Transverse colon (tissue), 4 donors: ENCODE measurements around the gene HPGDS. TPM values are rescaled to one million over a fixed set of nuclear protein-coding genes. Genes with fewer than 3 reads are reported as not detected.

Experiments used
- DNase-seq: peaks from one replicate; pipeline ENCODE4 v3.0.0-alpha.2; 2019
- H3K27ac ChIP-seq, 4 donors: fragments of 200-600 bp; sonication (generic); 2 replicates each; pipeline ENCODE4 v1.5.1; 2016 to 2018; ENCODE audit warnings: inconsistent platforms in 4 of 4
- H3K27me3 ChIP-seq: fragments of 200-600 bp; sonication (generic); 2 replicates; pipeline ENCODE4 v1.5.1; 2017; ENCODE audit warnings: inconsistent platforms
- H3K36me3 ChIP-seq, 4 donors: fragments of 200-600 bp; sonication (generic); 2 replicates each; pipeline ENCODE4 v1.5.1; 2017 to 2019; ENCODE audit warnings: inconsistent platforms in 4 of 4
- H3K4me1 ChIP-seq, 4 donors: fragments of 200-600 bp; sonication (generic); 2 replicates each; pipeline ENCODE4 v1.5.1; 2017 to 2020; ENCODE audit warnings: inconsistent platforms in 4 of 4
- H3K4me3 ChIP-seq, 4 donors: fragments of 200-600 bp; sonication (generic); 1 replicate in 1 of 4; 2 replicates in 3 of 4; pipeline versions ENCODE4 v1.5.1 to v1.6.1; 2017 to 2019; ENCODE audit warnings: inconsistent platforms in 4 of 4
- H3K9me3 ChIP-seq, 2 donors: fragments of 200-600 bp; sonication (generic); 2 replicates each; pipeline ENCODE4 v1.5.1; 2017 to 2019; ENCODE audit warnings: inconsistent platforms in 2 of 2
- CTCF ChIP-seq, 5 experiments: fragments of 200-600 bp in 3 of 5; fragments of 450-650 bp in 2 of 5; sonication (generic) in 3 of 5; IDR thresholded peaks; 1 replicate in 2 of 5; 2 replicates in 3 of 5; pipeline ENCODE4 v1.5.1; 2016 to 2017; ENCODE audit warnings: antibody characterized with exemption in 5 of 5, inconsistent platforms in 3 of 5, mild to moderate bottlenecking in 2 of 5, moderate library complexity in 1 of 5
- EP300 ChIP-seq: sonication (generic); formaldehyde crosslinking; IDR thresholded peaks from one replicate; pipeline ENCODE4 v1.6.1; 2017; ENCODE audit warnings: antibody characterized with exemption, low read depth
- POLR2A ChIP-seq: fragments of 450-650 bp; IDR thresholded peaks from one replicate; pipeline ENCODE4 v1.6.1; 2016; ENCODE audit warnings: antibody characterized with exemption, mild to moderate bottlenecking, moderate library complexity
- POLR2AphosphoS5 ChIP-seq, 3 donors: sonication (generic); formaldehyde crosslinking; IDR thresholded peaks; one replicate each; pipeline ENCODE4 v1.6.1; 2016; ENCODE audit warnings: antibody characterized with exemption in 3 of 3
- WGBS, 2 donors: methylation state at CpG; one replicate each; pipeline ENCODE4 v1.1.5; 2018; ENCODE audit warnings: low coverage in 1 of 2; 5-methylcytosine and 5-hydroxymethylcytosine counted together
- in situ Hi-C, 4 donors: fragments of 200-750 bp; cut with MboI; loops; one replicate each; pipeline versions ENCODE4 v1.15.0 to v1.15.1; 2017; ENCODE audit warnings: low sequenced_read_pairs in 3 of 4, low pct_ligation_motif_present in 1 of 4, low pct_unique_long_range_greater_than_20kb in 1 of 4
- intact Hi-C: fragments of 100-400 bp; cut with DNase I; formaldehyde crosslinking; loops from one replicate; pipeline ENCODE4 v1.15.1; 2023; ENCODE audit warnings: low total_unique reads
- total RNA-seq, 4 donors: library from RNA; depleted of rRNA; stranded (reverse); fragments of >200 nt; gene quantifications; one replicate each; pipeline ENCODE4 v1.1.0, GENCODE V29; 2016

The HPGDS gene
- total RNA-seq, 4 donors from 2014 or later, result 1.4 to 6.0 (median 3.5) TPM; not detected in 1

- H3K27me3 ChIP-seq, result no peaks in the 10 kb centered on the region
- intact Hi-C loops, result no loop called here
- in situ Hi-C loops, result no loop called here
- DNase-seq, result no peak
- no peaks in the 10 kb centered on the region for H3K9me3 ChIP-seq
- H3K36me3 ChIP-seq, result no peaks in the 10 kb centered on the region
- 65 to 74% methylated on average over 4 of the region's 4 CpGs for WGBS, 2 donors
- no peak overlapping the region for H3K4me3 ChIP-seq
- TF ChIP-seq EP300 (no peak), CTCF (IDR thresholded peaks at IDR 0.05) (no peak), POLR2A (no peak)
- H3K27ac ChIP-seq, result no peak overlapping the region
- no peaks in the 10 kb centered on the region for H3K4me1 ChIP-seq
Measured at GRCh38 chr4:94345266-94345665, 2.6 kb upstream of the HPGDS start.

GRCh38 chr4:94344457-94344856, 1.8 kb upstream of the HPGDS start:
- no peaks in the 10 kb centered on the region for H3K27me3 ChIP-seq
- intact Hi-C loops, result no loop called here
- DNase-seq, result no peak
- in situ Hi-C loops, result no loop called here
- no peak overlapping the region for H3K27ac ChIP-seq
- WGBS, 2 donors, result 84 to 95% methylated on average over 3 to 5 of the region's 5 CpGs
- no peak overlapping the region for H3K4me3 ChIP-seq
- H3K4me1 ChIP-seq, result no peaks in the 10 kb centered on the region
- no peak for TF ChIP-seq EP300
- TF ChIP-seq POLR2AphosphoS5 (IDR thresholded peaks at IDR 0.05), result no peak
- TF ChIP-seq POLR2A, result no peak
- no peak for TF ChIP-seq CTCF (IDR thresholded peaks at IDR 0.05)
- H3K9me3 ChIP-seq, result no peaks in the 10 kb centered on the region
- no peaks in the 10 kb centered on the region for H3K36me3 ChIP-seq

GRCh38 chr4:94341481-94342370, 910 bp downstream of the HPGDS start:
- no peak for DNase-seq
- Histone ChIP-seq H3K36me3 (no peaks in the 10 kb centered on the region), H3K9me3 (no peaks in the 10 kb centered on the region), H3K27ac (no peak overlapping the region), H3K4me1 (no peaks in the 10 kb centered on the region), H3K4me3 (no peak overlapping the region), H3K27me3 (no peaks in the 10 kb centered on the region)
- WGBS, 2 donors, result 81 to 92% methylated on average over 3 of the region's 3 CpGs
- intact Hi-C loops, result no loop called here
- in situ Hi-C loops, result no loop called here
- no peak for TF ChIP-seq EP300
- TF ChIP-seq POLR2AphosphoS5 (IDR thresholded peaks at IDR 0.05), result no peak

GRCh38 chr4:94339779-94340178, 2.9 kb downstream of the HPGDS start:
- Histone ChIP-seq H3K36me3 (no peaks in the 10 kb centered on the region), H3K27ac (no peak overlapping the region), H3K27me3 (no peaks in the 10 kb centered on the region), H3K4me3 (no peak overlapping the region), H3K9me3 (no peaks in the 10 kb centered on the region), H3K4me1 (no peaks in the 10 kb centered on the region)
- DNase-seq, result no peak
- no peak for TF ChIP-seq POLR2AphosphoS5 (IDR thresholded peaks at IDR 0.05)
- no peak for TF ChIP-seq POLR2A
- no peak for TF ChIP-seq EP300
- no peak for TF ChIP-seq CTCF (IDR thresholded peaks at IDR 0.05)
- 73 to 100% methylated on average over 2 to 9 of the region's 9 CpGs for WGBS, 2 donors
- intact Hi-C loops, result no loop called here
- in situ Hi-C loops, result no loop called here
